OCI-LY1 (cell line): ENCODE results near the gene ZNF407.

Source experiments
- H2AFZ ChIP-seq: fragments of 200-600 bp; sonication (generic), shearing (Covaris generic); 2 replicates; pipeline ENCODE4 v1.6.0; 2014; ENCODE audit warnings: antibody characterized with exemption, mild to moderate bottlenecking, low read length
- H3F3A ChIP-seq: fragments of 200-600 bp; sonication (generic), shearing (Covaris generic); 2 replicates; pipeline ENCODE4 v1.6.0; 2014; ENCODE audit warnings: mild to moderate bottlenecking, antibody characterized with exemption, low read length, moderate library complexity; ENCODE audit not compliant: insufficient read depth
- H3K27ac ChIP-seq: fragments of 200-600 bp; sonication (generic); 2 replicates; pipeline ENCODE4 v1.5.1; 2014; ENCODE audit warnings: low read length, mixed run types, mild to moderate bottlenecking, low read depth; ENCODE audit not compliant: poor library complexity, severe bottlenecking
- H3K27me3 ChIP-seq: fragments of 200-600 bp; sonication (generic); 2 replicates; pipeline ENCODE4 v1.6.0; 2014; ENCODE audit warnings: antibody characterized with exemption, mild to moderate bottlenecking, low read length, moderate library complexity; ENCODE audit not compliant: insufficient read depth
- H3K36me3 ChIP-seq: fragments of 200-600 bp; sonication (generic); 2 replicates; pipeline ENCODE4 v1.6.1; 2014; ENCODE audit warnings: mild to moderate bottlenecking, antibody characterized with exemption, low read length, moderate library complexity, mixed read lengths; ENCODE audit not compliant: insufficient read depth
- H3K4me1 ChIP-seq: fragments of 200-600 bp; sonication (generic); 2 replicates; pipeline ENCODE4 v1.5.1; 2014; ENCODE audit warnings: mild to moderate bottlenecking, low read length, moderate library complexity; ENCODE audit not compliant: insufficient read depth, severe bottlenecking
- H3K4me2 ChIP-seq: fragments of 200-600 bp; sonication (generic), shearing (Covaris generic); 2 replicates; pipeline ENCODE4 v1.6.1; 2014; ENCODE audit warnings: low read length
- H3K4me3 ChIP-seq: fragments of 200-600 bp; sonication (generic); 2 replicates; pipeline ENCODE4 v1.5.1; 2014; ENCODE audit warnings: low read length, low read depth, mild to moderate bottlenecking, mixed read lengths; ENCODE audit not compliant: poor library complexity, severe bottlenecking
- H3K79me2 ChIP-seq: fragments of 200-600 bp; shearing (Covaris generic); 2 replicates; pipeline ENCODE4 v1.6.1; 2016; ENCODE audit warnings: mixed run types, low read length, mixed read lengths; ENCODE audit not compliant: insufficient read depth
- H3K9ac ChIP-seq: fragments of 200-600 bp; sonication (generic), shearing (Covaris generic); 2 replicates; pipeline ENCODE4 v1.6.1; 2014; ENCODE audit warnings: mild to moderate bottlenecking, low read length, mixed read lengths
- H3K9me2 ChIP-seq: fragments of 200-600 bp; sonication (generic), shearing (Covaris generic); 2 replicates; pipeline ENCODE4 v1.6.1; 2014; ENCODE audit warnings: low read depth, mild to moderate bottlenecking, low read length, mixed read lengths
- H3K9me3 ChIP-seq: fragments of 200-600 bp; shearing (Covaris generic); 2 replicates; pipeline ENCODE4 v1.6.1; 2014; ENCODE audit warnings: low read length, mixed read lengths
- H4K20me1 ChIP-seq: fragments of 200-600 bp; sonication (generic), shearing (Covaris generic); 2 replicates; pipeline ENCODE4 v1.6.0; 2016; ENCODE audit warnings: mild to moderate bottlenecking, low read length; ENCODE audit not compliant: insufficient read depth
- CTCF ChIP-seq: fragments of 200-600 bp; sonication (generic), shearing (Covaris generic); IDR thresholded peaks from 2 replicates; pipeline ENCODE4 v1.5.1; 2017; ENCODE audit warnings: mild to moderate bottlenecking, antibody characterized with exemption, low read length, moderate library complexity, mixed read lengths
- EZH2 ChIP-seq: fragments of 200-600 bp; sonication (generic), shearing (Covaris generic); IDR thresholded peaks from 2 replicates; pipeline ENCODE4 v1.8.0; 2017; ENCODE audit warnings: borderline replicate concordance, mixed run types, mild to moderate bottlenecking, antibody characterized with exemption, low read length, moderate library complexity, mixed read lengths

ZNF407 gene

GRCh38 chr18:74803769-74804168 lies 206.1 kb downstream of the ZNF407 start:
- Histone ChIP-seq H3K4me2 (no peak overlapping the region), H3K9me3 (no peaks in the 10 kb centered on the region), H3K27me3 (no peaks in the 10 kb centered on the region), H3K4me3 (no peak overlapping the region), H3K9me2 (no peaks in the 10 kb centered on the region), H3K4me1 (peaks cover 31% of the 10 kb centered on the region), H3K27ac (no peak overlapping the region), H2AFZ (no peak overlapping the region), H3K36me3 (no peaks in the 10 kb centered on the region), H3F3A (no peaks in the 10 kb centered on the region), H3K79me2 (no peaks in the 10 kb centered on the region), H4K20me1 (no peaks in the 10 kb centered on the region), H3K9ac (no peak overlapping the region)
- TF ChIP-seq EZH2 (no peak), CTCF (no peak)

GRCh38 chr18:74804677-74805076 lies 207.0 kb downstream of the ZNF407 start:
- Histone ChIP-seq H3K4me2 (no peak overlapping the region), H3F3A (no peaks in the 10 kb centered on the region), H3K79me2 (no peaks in the 10 kb centered on the region), H3K27ac (no peak overlapping the region), H3K9ac (no peak overlapping the region), H3K9me3 (no peaks in the 10 kb centered on the region), H4K20me1 (no peaks in the 10 kb centered on the region), H3K4me3 (no peak overlapping the region), H3K27me3 (no peaks in the 10 kb centered on the region), H3K36me3 (no peaks in the 10 kb centered on the region), H2AFZ (no peak overlapping the region), H3K9me2 (no peaks in the 10 kb centered on the region), H3K4me1 (peaks cover 27% of the 10 kb centered on the region)
- no peak for TF ChIP-seq CTCF
- TF ChIP-seq EZH2: no peak

- H3K4me2 ChIP-seq: no peak overlapping the region
- H4K20me1 ChIP-seq: no peaks in the 10 kb centered on the region
- H3K9me3 ChIP-seq: no peaks in the 10 kb centered on the region
- H3K9ac ChIP-seq: no peak overlapping the region
- no peaks in the 10 kb centered on the region for H3F3A ChIP-seq
- H2AFZ ChIP-seq: no peak overlapping the region
- H3K4me1 ChIP-seq: peaks cover 27% of the 10 kb centered on the region
- H3K9me2 ChIP-seq: no peaks in the 10 kb centered on the region
- H3K79me2 ChIP-seq: no peaks in the 10 kb centered on the region
- TF ChIP-seq CTCF: no peak
- TF ChIP-seq EZH2: no peak
- no peak overlapping the region for H3K27ac ChIP-seq
- no peaks in the 10 kb centered on the region for H3K36me3 ChIP-seq
- no peaks in the 10 kb centered on the region for H3K27me3 ChIP-seq
- no peak overlapping the region for H3K4me3 ChIP-seq
Observed at GRCh38 chr18:74806073-74806472, 208.4 kb downstream of the ZNF407 start.
